G401.6 (cell line): ENCODE results near the gene EFCAB12.

ENCODE experiments used
- FAIRE-seq: peaks from 2 replicates; lab custom pipeline; 2012; peaks lifted over from hg19 to GRCh38; lab: Jason Lieb, UNC

EFCAB12 gene

DNA sequence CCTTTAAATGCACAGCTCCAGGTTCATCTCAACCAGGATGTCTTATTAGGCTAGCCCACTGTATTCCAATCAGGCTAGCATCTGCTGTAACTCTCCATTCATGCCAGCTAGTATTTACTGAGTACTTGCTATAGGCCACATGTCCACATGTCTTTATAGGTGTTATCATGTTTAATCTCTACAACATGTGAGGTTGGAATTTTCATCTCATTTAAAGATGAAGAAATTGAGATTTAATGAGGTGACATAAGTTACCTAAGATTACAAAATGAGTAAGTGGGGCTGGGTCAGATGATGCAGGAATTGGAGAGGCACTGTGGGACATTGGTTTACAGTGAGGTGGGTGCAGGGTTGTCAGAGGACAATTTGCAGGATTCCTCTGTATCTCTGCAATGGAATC lies 14.5 kb upstream of the EFCAB12 start:
- FAIRE-seq = no peak

- FAIRE-seq = no peak
These were observed 14.1 kb upstream of the EFCAB12 start for GRCh38 chr3:129442486-129442885.

DNA sequence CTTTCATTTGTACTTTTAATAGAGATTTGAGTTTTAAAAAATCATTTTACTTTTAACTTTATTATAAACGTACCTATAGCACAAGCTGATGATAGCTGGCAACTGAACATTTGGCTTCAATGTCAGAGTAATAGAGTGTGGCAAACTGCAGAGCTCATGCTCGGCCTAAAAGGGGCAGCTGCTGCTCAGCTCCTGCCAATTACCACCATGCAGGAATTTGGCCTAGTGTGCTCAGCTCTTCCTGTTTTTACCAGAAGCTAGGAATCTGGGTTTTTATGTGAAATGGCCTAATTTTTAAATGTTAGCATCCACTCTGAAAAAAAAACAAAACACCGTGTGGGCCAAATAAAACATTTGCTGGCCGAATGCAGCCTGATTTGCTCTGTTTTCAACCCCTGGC lies 13.3 kb upstream of the EFCAB12 start:
- FAIRE-seq = no peak

- no peak for FAIRE-seq
These were observed 12.8 kb upstream of the EFCAB12 start for GRCh38 chr3:129441215-129441614.

DNA sequence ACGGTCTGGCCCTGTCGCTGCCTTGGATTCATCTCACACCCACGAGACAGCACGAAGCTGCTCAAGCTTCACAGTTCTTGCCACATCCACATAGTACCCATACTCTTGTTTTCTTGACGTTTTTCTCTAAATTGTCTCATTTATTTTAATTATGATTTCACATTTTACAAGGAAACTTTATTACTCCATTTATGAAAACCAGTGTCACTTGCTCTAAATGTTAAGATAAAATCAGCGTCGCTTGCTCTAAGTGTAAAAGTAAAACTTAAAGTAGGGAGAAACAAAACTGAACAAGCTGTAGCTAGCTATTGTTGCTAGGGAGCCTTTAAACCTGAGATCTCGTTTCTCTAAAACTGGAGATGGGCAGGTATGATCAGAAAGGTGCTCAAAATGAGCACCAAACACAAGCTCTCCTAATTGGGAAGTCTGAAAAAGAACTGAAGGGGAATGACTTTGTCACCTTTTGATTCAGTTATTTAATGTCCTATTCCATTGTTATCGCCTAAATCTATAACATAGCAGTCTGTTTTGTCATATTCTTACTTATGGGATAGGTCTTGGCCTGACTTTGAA lies 12.3 kb upstream of the EFCAB12 start:
- no peak for FAIRE-seq

- peak; percentile 99 for FAIRE-seq
These were observed 11.6 kb upstream of the EFCAB12 start, which contains the start of the genes IFT122 and MBD4 for GRCh38 chr3:129439817-129440617. TSS of gene IFT122 (plus strand) at chr3:129440224. CDS start at chr3:129440331, 107 bp downstream. TSS of gene MBD4 (minus strand) at chr3:129439948. CDS start at chr3:129439833, 115 bp downstream.

DNA sequence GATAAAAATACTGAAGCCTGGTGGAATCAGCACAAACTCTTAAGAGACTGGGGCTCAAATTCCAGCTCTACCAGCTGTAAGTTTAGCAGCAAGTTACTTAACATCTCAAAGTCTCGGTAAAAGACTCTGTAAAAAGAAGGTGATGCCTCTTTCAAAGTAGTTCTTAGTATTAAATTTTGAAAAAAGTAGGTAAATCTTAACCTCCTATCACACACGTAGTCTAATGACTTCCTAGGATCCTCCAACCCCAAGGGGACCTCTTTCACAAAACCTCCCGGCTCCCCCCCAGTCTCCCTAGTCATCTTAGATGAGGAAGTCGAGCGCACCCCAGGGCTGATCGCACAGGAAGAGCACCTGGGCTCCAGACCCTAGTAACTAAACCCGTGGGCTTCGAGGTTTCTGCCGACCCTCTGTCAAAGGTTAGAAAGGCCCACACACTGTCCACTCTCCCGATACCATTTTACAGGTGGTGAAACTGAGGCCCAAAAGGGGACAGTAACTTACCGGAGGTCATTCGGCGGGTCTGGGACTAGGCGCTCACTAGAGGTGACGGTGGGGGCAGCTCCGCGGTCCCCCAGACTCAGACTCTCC lies 10.9 kb upstream of the EFCAB12 start:
- no peak for FAIRE-seq

GRCh38 chr3:129435367-129435766 lies 6.9 kb upstream of the EFCAB12 start:
- no peak for FAIRE-seq

DNA sequence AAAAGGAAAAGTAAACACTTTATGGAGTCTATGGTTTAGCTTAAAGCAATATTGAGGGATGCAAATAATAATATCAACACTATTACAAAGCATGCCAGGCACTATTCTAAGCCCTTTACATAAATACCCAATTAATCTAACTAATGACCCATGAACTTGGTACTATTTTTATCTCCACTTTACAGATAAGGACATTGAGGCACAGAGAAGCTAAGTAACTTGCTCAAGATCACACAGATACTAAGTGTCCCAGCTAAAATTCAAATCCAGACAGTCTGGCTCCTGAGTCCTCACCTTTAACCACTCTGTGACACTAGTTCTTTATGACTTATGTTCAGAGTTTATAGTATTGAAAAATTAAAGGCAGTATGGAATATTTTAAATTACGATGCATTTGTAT lies 5.7 kb upstream of the EFCAB12 start:
- no peak for FAIRE-seq

- FAIRE-seq = no peak
These were observed 5.1 kb upstream of the EFCAB12 start for GRCh38 chr3:129433565-129433964.

DNA sequence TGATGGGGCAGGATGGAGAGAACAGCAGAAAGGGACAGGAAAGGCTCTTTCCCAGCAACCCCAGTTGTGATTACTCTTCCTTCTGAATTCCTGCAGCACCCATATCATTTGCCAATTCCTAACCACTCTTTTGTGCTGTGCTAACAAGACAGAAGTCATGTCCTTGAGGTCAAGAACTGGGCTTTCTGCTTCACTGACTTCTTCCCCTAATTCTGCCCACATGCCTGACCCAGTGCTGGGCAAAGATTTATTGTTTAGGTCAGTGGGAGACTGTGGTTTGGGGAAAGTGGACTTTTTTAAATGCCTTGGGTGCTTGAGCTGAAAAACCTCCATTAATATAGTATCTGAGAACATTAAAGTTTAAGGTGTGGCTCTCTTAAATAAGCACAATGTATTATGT lies 4.2 kb upstream of the EFCAB12 start:
- no peak for FAIRE-seq

DNA sequence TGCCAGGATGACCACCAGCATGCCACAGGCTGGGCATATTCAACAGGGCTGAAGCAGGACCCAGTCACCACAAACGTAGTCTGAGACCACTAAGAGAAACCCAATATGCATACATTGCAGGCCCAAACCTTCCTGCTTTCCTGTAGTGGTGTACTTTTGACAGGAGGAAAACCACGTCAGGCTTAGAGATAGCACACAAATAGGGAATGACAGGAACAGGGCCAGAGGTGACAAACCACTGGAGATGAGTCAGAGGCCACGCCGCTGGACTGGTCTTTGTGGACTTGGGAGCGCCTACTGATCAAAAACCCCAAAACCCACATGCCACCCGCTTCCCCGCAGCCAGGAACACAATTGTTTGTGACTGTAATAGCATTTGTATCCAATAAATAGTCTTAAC lies 3.6 kb upstream of the EFCAB12 start:
- FAIRE-seq = no peak

GRCh38 chr3:129429602-129430001 lies 1.2 kb upstream of the EFCAB12 start:
- no peak for FAIRE-seq

- FAIRE-seq = no peak
These were observed 630 bp upstream of the EFCAB12 start for GRCh38 chr3:129429080-129429451.

- FAIRE-seq = no peak
These were observed 445 bp downstream of the EFCAB12 start for GRCh38 chr3:129428007-129428375.

- FAIRE-seq = no peak
These were observed 2.8 kb downstream of the EFCAB12 start for GRCh38 chr3:129425619-129426018.

GRCh38 chr3:129425213-129425612 lies 3.2 kb downstream of the EFCAB12 start:
- no peak for FAIRE-seq

GRCh38 chr3:129424185-129424841 lies 4.1 kb downstream of the EFCAB12 start:
- FAIRE-seq = no peak

- no peak for FAIRE-seq
These were observed 5.5 kb downstream of the EFCAB12 start for GRCh38 chr3:129422897-129423296.

GRCh38 chr3:129421988-129422745 lies 6.3 kb downstream of the EFCAB12 start:
- FAIRE-seq = no peak

DNA sequence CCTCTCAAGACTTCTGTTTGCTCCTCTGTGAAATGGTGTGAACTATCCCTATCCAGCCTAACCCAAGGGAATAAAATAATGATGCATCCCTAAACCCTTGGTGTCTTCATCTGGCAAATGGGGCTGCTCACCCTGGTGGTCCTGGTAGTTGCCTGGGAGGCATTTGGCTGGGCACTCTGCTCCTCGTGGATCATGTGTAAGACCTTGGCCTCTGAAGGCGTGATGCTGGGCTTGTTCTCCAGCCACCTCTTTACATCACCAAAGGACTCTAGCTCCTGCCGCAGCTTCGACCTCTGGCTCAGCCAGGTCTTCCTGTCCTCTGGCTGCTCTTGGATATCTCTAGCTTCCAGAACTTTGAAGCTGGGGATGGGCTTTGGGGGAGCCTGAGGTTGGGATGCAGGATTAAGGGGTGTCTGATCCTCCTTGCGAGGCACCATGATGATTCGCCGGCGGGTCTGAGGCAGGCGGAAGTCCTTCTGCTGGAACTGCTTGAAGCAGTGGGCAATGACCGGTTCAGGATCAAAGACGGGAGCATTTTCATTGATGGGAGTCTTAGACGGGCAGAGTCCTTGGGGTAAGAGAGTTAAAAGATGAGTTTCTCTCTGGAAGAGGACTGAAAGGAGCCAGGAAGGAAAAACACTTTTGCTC lies 7.1 kb downstream of the EFCAB12 start:
- FAIRE-seq = no peak

DNA sequence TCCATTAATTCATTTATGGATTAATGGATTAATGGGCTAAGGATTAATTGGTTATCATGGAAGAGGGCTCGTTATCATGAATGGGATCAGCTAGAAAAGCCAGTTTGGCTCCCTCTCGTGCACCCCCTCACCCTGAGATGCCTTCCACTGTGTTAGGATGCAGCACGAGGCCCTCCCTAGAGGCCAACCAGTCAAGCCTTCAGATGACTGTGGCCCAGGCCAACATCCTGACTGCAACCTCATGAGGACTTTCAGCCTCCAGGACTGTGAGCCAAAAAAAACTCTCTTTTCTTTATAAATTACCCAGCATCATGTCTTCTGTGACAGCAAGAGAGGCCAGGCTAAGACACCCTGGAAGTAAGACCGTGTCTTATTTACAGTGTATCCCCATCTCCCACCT lies 9.0 kb downstream of the EFCAB12 start:
- FAIRE-seq = no peak
